C4-2B (cell line): ENCODE measurements around the gene UMAD1.

Source experiments
- CTCF ChIP-seq: fragments of 450-650 bp; conservative IDR thresholded peaks from 2 replicates; pipeline ENCODE4 v1.5.1; 2017; ENCODE audit warnings: mild to moderate bottlenecking
- ZFX ChIP-seq: fragments of 450-650 bp; IDR thresholded peaks from 2 replicates; pipeline ENCODE4 v1.6.1; 2017

GRCh38 chr7:7795630-7796121 is 155.1 kb downstream of the UMAD1 start:
- TF ChIP-seq CTCF = no peak
- no peak for TF ChIP-seq ZFX
